Measurements from ENCODE around the gene CTF1.
"Not testable (repeated sequence)": the region's sequence is repeated elsewhere in the genome, so short reads cannot be mapped to it uniquely, and the experiment has no call there.

Gene CTF1

DNA sequence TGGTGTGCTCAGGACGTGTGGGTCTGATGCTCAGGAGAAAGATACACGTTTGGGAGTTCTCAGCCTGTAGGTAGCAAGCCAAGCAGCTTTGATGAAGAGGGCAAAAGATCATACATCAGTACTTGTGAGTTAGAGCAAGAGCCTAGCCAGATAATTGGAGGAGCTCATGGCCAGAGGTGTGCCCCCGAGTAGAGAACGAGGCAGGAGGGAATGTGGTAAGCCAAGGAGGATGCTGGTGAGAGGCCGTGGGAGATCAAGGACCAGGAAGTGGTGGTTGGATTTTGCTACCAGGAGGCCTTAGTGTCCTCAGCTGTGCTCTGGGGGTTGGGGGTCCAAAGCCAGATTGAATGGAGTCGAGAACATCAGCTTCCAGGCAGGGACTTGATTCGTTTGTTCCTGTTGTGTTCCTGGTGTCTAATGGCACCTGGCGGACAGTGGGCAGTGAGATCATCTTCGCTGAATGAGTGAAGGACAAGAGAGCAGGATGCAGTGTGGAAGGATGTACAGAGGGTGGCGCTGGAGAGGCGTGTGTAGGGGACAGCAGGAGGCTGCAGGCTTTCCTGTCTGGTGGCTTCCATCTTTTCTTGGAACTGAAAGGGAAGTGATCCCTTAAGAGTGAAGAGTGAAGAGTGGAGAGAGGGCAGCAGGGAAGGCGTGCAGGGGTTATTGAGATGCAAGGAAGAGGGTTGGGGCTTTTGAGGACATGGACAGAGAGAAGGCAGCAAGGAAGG, 38.6 kb downstream of the CTF1 start:
- DNase-seq = no peak

DNA sequence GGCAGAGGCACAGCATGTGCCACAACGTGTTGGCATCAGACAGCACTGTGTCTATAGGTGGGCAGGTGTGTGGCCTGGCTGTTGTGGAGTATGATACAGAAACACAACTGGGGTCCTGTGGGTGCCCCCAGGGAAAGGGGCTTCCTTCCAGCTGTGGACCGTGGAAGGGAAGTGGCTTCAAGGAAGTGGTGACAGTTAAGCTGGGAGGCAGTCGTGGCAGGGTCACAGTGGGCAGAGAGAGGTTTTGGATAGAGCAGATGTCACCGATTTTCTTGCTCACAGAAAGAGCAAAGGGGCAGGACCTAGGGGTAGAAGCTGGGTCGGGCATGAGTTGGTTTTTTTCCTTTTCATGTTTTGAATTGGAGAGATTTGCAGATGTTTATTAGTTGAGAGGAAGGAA, 41.3 kb downstream of the CTF1 start:
- DNase-seq = no peak

- not testable (repeated sequence) for DNase-seq
Measured at GRCh38 chr16:30939571-30939970, 43.2 kb downstream of the CTF1 start.

- peak; percentile 64 for DNase-seq
Measured at GRCh38 chr16:30941600-30942425, 45.4 kb downstream of the CTF1 start.

- no peak for DNase-seq
Measured at GRCh38 chr16:30942426-30942806, 46.0 kb downstream of the CTF1 start.

DNA sequence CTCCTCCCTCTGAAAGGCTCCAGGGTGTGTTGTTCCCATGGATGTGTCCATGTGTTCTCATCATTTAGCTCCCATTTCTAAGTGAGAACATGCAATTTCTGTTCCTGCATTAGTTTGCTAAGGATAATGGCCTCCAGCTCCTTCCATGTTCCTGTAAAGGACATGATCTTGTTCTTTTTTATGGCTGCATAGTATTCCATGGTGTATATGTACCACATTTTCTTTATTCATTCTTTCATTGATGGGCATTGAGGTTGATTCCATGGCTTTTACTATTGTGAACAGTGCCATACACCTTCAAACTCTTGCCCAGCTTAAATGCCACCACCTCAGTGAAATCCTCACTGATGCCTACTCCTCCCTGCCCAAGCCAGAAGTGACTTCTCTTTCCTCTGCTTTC, 47.9 kb downstream of the CTF1 start:
- DNase-seq = no peak

- DNase-seq = no peak
Measured at GRCh38 chr16:30946671-30947540, 50.5 kb downstream of the CTF1 start.

DNA sequence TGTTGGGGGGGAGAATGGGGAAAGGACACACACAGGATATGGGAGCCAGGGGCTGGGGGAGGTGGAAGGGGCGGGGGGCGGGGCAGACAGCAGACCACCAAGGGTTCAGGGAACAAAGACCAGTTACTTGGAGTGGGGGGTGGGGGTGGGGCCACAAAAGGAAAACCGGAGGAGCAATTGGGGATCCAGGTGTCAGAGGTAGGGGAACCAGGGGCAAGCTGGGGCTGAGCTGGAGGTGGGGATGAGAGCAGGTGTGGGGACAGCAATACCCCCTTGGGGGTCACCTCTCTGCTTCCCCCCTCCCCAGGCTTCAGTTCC, 51.1 kb downstream of the CTF1 start:
- no peak for DNase-seq

GRCh38 chr16:30947859-30948666, 51.6 kb downstream of the CTF1 start:
- DNase-seq = no peak

GRCh38 chr16:30948667-30949649, 52.5 kb downstream of the CTF1 start, which contains the start of gene ORAI3:
Gene ORAI3, plus strand, starts transcription at chr16:30949068. Its CDS starts 222 bp downstream, at chr16:30949290.
- peak; percentile 44 for DNase-seq

DNA sequence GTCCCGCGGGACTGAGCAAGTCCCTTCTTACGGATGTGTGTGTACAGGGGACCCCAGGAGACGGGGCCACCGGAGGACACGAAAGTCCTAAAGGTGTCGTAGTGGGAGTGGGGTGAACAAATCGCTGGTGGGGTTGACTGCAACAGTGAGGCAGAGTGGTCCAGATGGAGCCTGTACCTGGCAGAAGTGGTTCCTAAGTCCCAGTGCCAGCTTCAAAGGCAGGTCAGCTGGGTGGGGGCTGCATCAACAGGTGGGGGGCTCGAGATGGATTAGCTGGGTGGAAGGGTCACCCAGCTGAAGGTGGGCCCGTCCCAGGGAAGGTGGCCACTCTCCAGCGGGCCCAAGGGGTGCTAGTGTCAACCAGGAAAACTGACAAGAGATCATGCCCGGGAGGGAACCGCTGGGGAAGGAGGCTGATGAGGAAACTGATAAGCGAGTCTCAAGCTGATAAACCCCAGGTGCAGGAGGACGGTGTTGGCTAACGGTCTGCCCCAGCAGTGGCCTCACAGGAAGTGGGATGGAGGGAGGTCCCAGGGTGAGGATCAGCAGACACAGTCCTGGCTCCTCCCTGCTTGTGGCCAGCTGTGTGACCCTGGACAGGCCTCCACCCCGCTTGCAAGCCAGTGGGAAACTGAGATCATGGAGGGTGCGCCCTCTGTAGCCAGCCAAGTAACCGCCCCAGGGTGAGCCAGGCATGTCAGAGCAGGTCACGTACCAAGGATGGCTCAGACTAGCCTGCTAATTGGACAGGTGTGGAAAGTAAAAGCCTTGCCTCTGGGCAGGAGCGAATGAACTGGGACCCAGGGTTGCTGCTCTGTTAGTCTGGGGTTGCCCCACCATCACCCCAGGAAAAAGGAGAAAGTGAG, 53.5 kb downstream of the CTF1 start:
- no peak for DNase-seq

- DNase-seq = no peak
Measured at GRCh38 chr16:30950516-30951065, 54.2 kb downstream of the CTF1 start.

- no peak for DNase-seq
Measured at GRCh38 chr16:30951193-30951592, 54.8 kb downstream of the CTF1 start.

GRCh38 chr16:30951750-30952149, 55.3 kb downstream of the CTF1 start:
- DNase-seq = no peak

DNA sequence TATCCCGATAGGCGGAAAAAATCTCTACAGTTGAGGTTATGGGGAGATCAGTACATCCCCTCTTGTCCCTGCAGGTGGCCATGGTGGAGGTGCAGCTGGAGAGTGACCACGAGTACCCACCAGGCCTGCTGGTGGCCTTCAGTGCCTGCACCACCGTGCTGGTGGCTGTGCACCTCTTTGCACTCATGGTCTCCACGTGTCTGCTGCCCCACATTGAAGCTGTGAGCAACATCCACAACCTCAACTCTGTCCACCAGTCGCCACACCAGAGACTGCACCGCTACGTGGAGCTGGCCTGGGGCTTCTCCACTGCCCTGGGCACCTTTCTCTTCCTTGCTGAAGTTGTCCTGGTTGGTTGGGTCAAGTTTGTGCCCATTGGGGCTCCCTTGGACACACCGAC, 56.7 kb downstream of the CTF1 start:
- no peak for DNase-seq
